Neural cell (in vitro differentiated cells): Measurements from ENCODE around the gene ANKRD33B. TPM values are rescaled to one million over a fixed set of nuclear protein-coding genes. Genes with fewer than 3 reads are reported as not detected.

Experiments
- H2AFZ ChIP-seq: fragments of 200-600, 300-800 bp; sonication (generic), shearing (Covaris generic); 2 replicates; pipeline ENCODE4 v1.6.0; 2014; ENCODE audit warnings: low read depth, mild to moderate bottlenecking, antibody characterized with exemption, low read length, moderate library complexity
- H3F3A ChIP-seq: fragments of 200-600 bp; shearing (Covaris generic); 2 replicates; pipeline ENCODE4 v1.6.1; 2016; ENCODE audit warnings: mild to moderate bottlenecking, moderate library complexity, mixed read lengths, antibody characterized with exemption, low read length; ENCODE audit not compliant: insufficient read depth, poor library complexity, severe bottlenecking
- H3K27ac ChIP-seq: fragments of 200-600, 300-800 bp; sonication (generic), shearing (Covaris generic); 2 replicates; pipeline ENCODE4 v1.5.1; 2014; ENCODE audit warnings: mild to moderate bottlenecking, low read length, moderate library complexity
- H3K27me3 ChIP-seq: fragments of 300-800, 200-600 bp; sonication (generic), shearing (Covaris generic); 2 replicates; pipeline ENCODE4 v1.6.0; 2014; ENCODE audit warnings: mild to moderate bottlenecking, low read depth, low read length, moderate library complexity; ENCODE audit not compliant: insufficient read depth
- H3K36me3 ChIP-seq: fragments of 300-800, 200-600 bp; sonication (generic), shearing (Covaris generic); 2 replicates; pipeline ENCODE4 v1.5.1; 2014; ENCODE audit warnings: mild to moderate bottlenecking, antibody characterized with exemption, low read length, moderate library complexity; ENCODE audit not compliant: insufficient read depth
- H3K4me2 ChIP-seq: fragments of 300-800, 200-600 bp; sonication (generic), shearing (Covaris generic); 2 replicates; pipeline ENCODE4 v1.6.0; 2014; ENCODE audit warnings: mild to moderate bottlenecking, low read length
- H3K4me3 ChIP-seq: fragments of 300-800, 200-600 bp; sonication (generic), shearing (Covaris generic); 2 replicates; pipeline ENCODE4 v1.5.1; 2014; ENCODE audit warnings: mild to moderate bottlenecking, low read length, moderate library complexity
- H3K79me2 ChIP-seq: fragments of 200-600 bp; shearing (Covaris generic); replicated peaks from 2 replicates; pipeline ENCODE4 v1.6.0; 2014; ENCODE audit warnings: mild to moderate bottlenecking, low read length, moderate library complexity; ENCODE audit not compliant: insufficient read depth
- H3K9ac ChIP-seq: fragments of 300-800, 200-600 bp; sonication (generic), shearing (Covaris generic); 2 replicates; pipeline ENCODE4 v1.6.1; 2016; ENCODE audit warnings: mild to moderate bottlenecking, low read length, mixed read lengths
- H3K9me2 ChIP-seq: fragments of 200-600 bp; shearing (Covaris generic); 2 replicates; pipeline ENCODE4 v1.6.1; 2016; ENCODE audit warnings: mild to moderate bottlenecking, low read length, mixed read lengths; ENCODE audit not compliant: insufficient read depth
- H3K9me3 ChIP-seq: fragments of 200-600, 300-800 bp; sonication (generic), shearing (Covaris generic); 2 replicates; pipeline ENCODE4 v1.6.1; 2016; ENCODE audit warnings: mild to moderate bottlenecking, mixed run types, low read length, moderate library complexity, mixed read lengths
- H4K20me1 ChIP-seq: fragments of 200-600 bp; shearing (Covaris generic); 2 replicates; pipeline ENCODE4 v1.6.1; 2016; ENCODE audit warnings: mild to moderate bottlenecking, mixed run types; ENCODE audit not compliant: insufficient read depth
- EP300 ChIP-seq: fragments of 450-650 bp; conservative IDR thresholded peaks from 2 replicates; pipeline ENCODE4 v1.6.1; 2014; ENCODE audit warnings: antibody characterized with exemption, mild to moderate bottlenecking, moderate library complexity; ENCODE audit not compliant: poor library complexity, severe bottlenecking
- EZH2 ChIP-seq: fragments of 200-600, 300-800 bp; shearing (Covaris generic), sonication (generic); IDR thresholded peaks from 2 replicates; pipeline ENCODE4 v1.6.1; 2014; ENCODE audit warnings: antibody characterized with exemption, low read length, borderline replicate concordance, mild to moderate bottlenecking; ENCODE audit not compliant: insufficient read depth, poor library complexity, severe bottlenecking
- MXI1 ChIP-seq: fragments of 450-650 bp; conservative IDR thresholded peaks from 2 replicates; pipeline ENCODE4 v1.6.1; 2014; ENCODE audit warnings: antibody characterized with exemption, mild to moderate bottlenecking; ENCODE audit not compliant: poor library complexity, severe bottlenecking
- POLR2AphosphoS5 ChIP-seq: IDR thresholded peaks from 2 replicates; pipeline ENCODE4 v1.6.1; 2012
- RAD21 ChIP-seq: fragments of 450-650 bp; conservative IDR thresholded peaks from 2 replicates; pipeline ENCODE4 v1.6.1; 2014; ENCODE audit warnings: antibody characterized with exemption, mild to moderate bottlenecking, moderate library complexity
- SMC3 ChIP-seq: fragments of 450-650 bp; conservative IDR thresholded peaks from 2 replicates; pipeline ENCODE4 v1.6.1; 2014; ENCODE audit warnings: antibody characterized with exemption, mild to moderate bottlenecking, moderate library complexity; ENCODE audit not compliant: poor library complexity
- TAF1 ChIP-seq: IDR thresholded peaks from 2 replicates; pipeline ENCODE4 v1.6.1; 2012; ENCODE audit warnings: low read depth
- polyA plus RNA-seq: library from polyadenylated mRNA; depleted of rRNA; stranded (reverse); fragments of >200 nt; gene quantifications from 2 replicates; pipeline ENCODE4 v1.2.3, GENCODE V29; 2014
- TF ChIP-seq, protein P1 (sequence below): IDR thresholded peaks from 2 replicates; pipeline ENCODE4 v1.6.1; 2012; ENCODE audit warnings: borderline replicate concordance

ANKRD33B gene
- polyA plus RNA-seq, 1 donor from 2014 or later: not detected

- H3F3A ChIP-seq: no peaks in the 10 kb centered on the region
- no peaks in the 10 kb centered on the region for H3K79me2 ChIP-seq
- H4K20me1 ChIP-seq: no peaks in the 10 kb centered on the region
- H3K4me2 ChIP-seq: no peak overlapping the region
- H3K9ac ChIP-seq: no peak overlapping the region
- no peak overlapping the region for H3K4me3 ChIP-seq
- H3K9me2 ChIP-seq: no peaks in the 10 kb centered on the region
- no peak overlapping the region for H3K27ac ChIP-seq
- no peaks in the 10 kb centered on the region for H3K27me3 ChIP-seq
- H2AFZ ChIP-seq: no peak overlapping the region
- H3K9me3 ChIP-seq: no peaks in the 10 kb centered on the region
- H3K36me3 ChIP-seq: no peaks in the 10 kb centered on the region
- TF ChIP-seq POLR2AphosphoS5 (no peak), EZH2 (no peak), SMC3 (no peak), EP300 (no peak)
Measured at GRCh38 chr5:10576121-10576789, 12.4 kb downstream of the ANKRD33B start.

DNA sequence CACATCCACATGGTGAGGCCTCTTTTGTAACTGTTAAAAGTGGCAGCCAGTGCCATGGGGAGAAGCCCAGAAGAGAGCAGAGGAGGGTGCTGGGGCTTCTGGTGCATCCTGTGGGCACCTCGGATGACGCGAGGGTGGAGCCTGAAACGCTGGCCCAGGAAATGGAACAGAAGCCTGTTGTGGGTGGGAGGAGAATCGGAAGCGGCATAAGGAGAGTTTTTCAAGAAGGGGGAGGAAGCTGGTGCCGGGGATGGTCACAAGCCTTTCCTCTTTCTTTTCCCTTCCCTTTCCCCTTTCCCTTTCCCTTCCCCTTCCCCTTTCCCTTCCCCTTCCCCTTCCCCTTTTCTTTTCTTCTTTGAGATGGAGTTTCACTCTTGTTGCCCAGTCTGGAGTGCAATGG, 12.9 kb downstream of the ANKRD33B start:
- Histone ChIP-seq H2AFZ (no peak overlapping the region), H3K9ac (no peak overlapping the region), H3K9me3 (no peaks in the 10 kb centered on the region), H3K27me3 (no peaks in the 10 kb centered on the region), H3K36me3 (no peaks in the 10 kb centered on the region), H3K4me3 (no peak overlapping the region), H3K27ac (no peak overlapping the region), H3K4me2 (no peak overlapping the region), H3F3A (no peaks in the 10 kb centered on the region), H3K79me2 (no peaks in the 10 kb centered on the region), H4K20me1 (no peaks in the 10 kb centered on the region), H3K9me2 (no peaks in the 10 kb centered on the region)
- TF ChIP-seq, protein P1, sequence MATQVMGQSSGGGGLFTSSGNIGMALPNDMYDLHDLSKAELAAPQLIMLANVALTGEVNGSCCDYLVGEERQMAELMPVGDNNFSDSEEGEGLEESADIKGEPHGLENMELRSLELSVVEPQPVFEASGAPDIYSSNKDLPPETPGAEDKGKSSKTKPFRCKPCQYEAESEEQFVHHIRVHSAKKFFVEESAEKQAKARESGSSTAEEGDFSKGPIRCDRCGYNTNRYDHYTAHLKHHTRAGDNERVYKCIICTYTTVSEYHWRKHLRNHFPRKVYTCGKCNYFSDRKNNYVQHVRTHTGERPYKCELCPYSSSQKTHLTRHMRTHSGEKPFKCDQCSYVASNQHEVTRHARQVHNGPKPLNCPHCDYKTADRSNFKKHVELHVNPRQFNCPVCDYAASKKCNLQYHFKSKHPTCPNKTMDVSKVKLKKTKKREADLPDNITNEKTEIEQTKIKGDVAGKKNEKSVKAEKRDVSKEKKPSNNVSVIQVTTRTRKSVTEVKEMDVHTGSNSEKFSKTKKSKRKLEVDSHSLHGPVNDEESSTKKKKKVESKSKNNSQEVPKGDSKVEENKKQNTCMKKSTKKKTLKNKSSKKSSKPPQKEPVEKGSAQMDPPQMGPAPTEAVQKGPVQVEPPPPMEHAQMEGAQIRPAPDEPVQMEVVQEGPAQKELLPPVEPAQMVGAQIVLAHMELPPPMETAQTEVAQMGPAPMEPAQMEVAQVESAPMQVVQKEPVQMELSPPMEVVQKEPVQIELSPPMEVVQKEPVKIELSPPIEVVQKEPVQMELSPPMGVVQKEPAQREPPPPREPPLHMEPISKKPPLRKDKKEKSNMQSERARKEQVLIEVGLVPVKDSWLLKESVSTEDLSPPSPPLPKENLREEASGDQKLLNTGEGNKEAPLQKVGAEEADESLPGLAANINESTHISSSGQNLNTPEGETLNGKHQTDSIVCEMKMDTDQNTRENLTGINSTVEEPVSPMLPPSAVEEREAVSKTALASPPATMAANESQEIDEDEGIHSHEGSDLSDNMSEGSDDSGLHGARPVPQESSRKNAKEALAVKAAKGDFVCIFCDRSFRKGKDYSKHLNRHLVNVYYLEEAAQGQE: no peak
- TF ChIP-seq SMC3 (no peak), EP300 (no peak), TAF1 (no peak), MXI1 (no peak), RAD21 (no peak), POLR2AphosphoS5 (no peak), EZH2 (no peak)
